ENCODE results near the gene CLIC3.
"Not testable (repeated sequence)": the region's sequence is repeated elsewhere in the genome, so short reads cannot be mapped to it uniquely, and the experiment has no call there.

CLIC3 gene

GRCh38 chr9:137037483-137037882, 41.1 kb upstream of the CLIC3 start:
- Histone ChIP-seq H3K36me3 (ENCODE audit: control insufficient read depth, insufficient read depth, low read length) (peaks cover 14% of the 10 kb centered on the region), H3K27ac (ENCODE audit: low read depth, low read length, severe bottlenecking) (no peak overlapping the region), H3K4me1 (ENCODE audit: control insufficient read depth, insufficient read depth, low read length, poor library complexity, severe bottlenecking) (no peaks in the 10 kb centered on the region), H3K4me3 (ENCODE audit: extremely low read depth, insufficient read depth, low read length, poor library complexity, severe bottlenecking) (no peak overlapping the region), H3K9me3 (ENCODE audit: control insufficient read depth, low read length) (no peaks in the 10 kb centered on the region)
- WGBS, 2 experiments (ENCODE audit: insufficient coverage in 2 of 2) = 92 to 96% methylated on average over 5 to 8 of the region's 10 CpGs

- Histone ChIP-seq H3K4me1 (ENCODE audit: control insufficient read depth, insufficient read depth, low read length, poor library complexity, severe bottlenecking) (no peaks in the 10 kb centered on the region), H3K4me3 (ENCODE audit: extremely low read depth, insufficient read depth, low read length, poor library complexity, severe bottlenecking) (no peak overlapping the region), H3K9me3 (ENCODE audit: control insufficient read depth, low read length) (no peaks in the 10 kb centered on the region), H3K27ac (ENCODE audit: low read depth, low read length, severe bottlenecking) (no peak overlapping the region), H3K36me3 (ENCODE audit: control insufficient read depth, insufficient read depth, low read length) (peaks cover 14% of the 10 kb centered on the region)
- WGBS, 2 experiments (ENCODE audit: insufficient coverage in 2 of 2) = 89 to 92% methylated on average over 8 of the region's 13 CpGs
These were observed 40.7 kb upstream of the CLIC3 start for GRCh38 chr9:137037035-137037434.

- Histone ChIP-seq H3K4me3 (ENCODE audit: extremely low read depth, insufficient read depth, low read length, poor library complexity, severe bottlenecking) (no peak overlapping the region), H3K27ac (ENCODE audit: low read depth, low read length, severe bottlenecking) (no peak overlapping the region), H3K36me3 (ENCODE audit: control insufficient read depth, insufficient read depth, low read length) (peaks cover 14% of the 10 kb centered on the region), H3K9me3 (ENCODE audit: control insufficient read depth, low read length) (no peaks in the 10 kb centered on the region), H3K4me1 (ENCODE audit: control insufficient read depth, insufficient read depth, low read length, poor library complexity, severe bottlenecking) (no peaks in the 10 kb centered on the region)
- 78 to 79% methylated on average over 7 to 8 of the region's 8 CpGs for WGBS, 2 experiments (ENCODE audit: insufficient coverage in 2 of 2)
These were observed 39.6 kb upstream of the CLIC3 start for GRCh38 chr9:137035937-137036336.

- Histone ChIP-seq H3K9me3 (ENCODE audit: control insufficient read depth, low read length) (no peaks in the 10 kb centered on the region), H3K36me3 (ENCODE audit: control insufficient read depth, insufficient read depth, low read length) (peaks cover 14% of the 10 kb centered on the region), H3K27ac (ENCODE audit: low read depth, low read length, severe bottlenecking) (no peak overlapping the region), H3K4me1 (ENCODE audit: control insufficient read depth, insufficient read depth, low read length, poor library complexity, severe bottlenecking) (no peaks in the 10 kb centered on the region), H3K4me3 (ENCODE audit: extremely low read depth, insufficient read depth, low read length, poor library complexity, severe bottlenecking) (no peak overlapping the region)
- WGBS, 2 experiments (ENCODE audit: insufficient coverage in 2 of 2) = 37 to 52% methylated on average over 4 to 6 of the region's 9 CpGs
These were observed 39.1 kb upstream of the CLIC3 start for GRCh38 chr9:137035507-137035834.

- H3K36me3 ChIP-seq (ENCODE audit: control insufficient read depth, insufficient read depth, low read length) = peaks cover 14% of the 10 kb centered on the region
- H3K9me3 ChIP-seq (ENCODE audit: control insufficient read depth, low read length) = no peaks in the 10 kb centered on the region
- WGBS, 2 experiments (ENCODE audit: insufficient coverage in 2 of 2) = 22 to 33% methylated on average over 13 to 20 of the region's 24 CpGs
- H3K4me1 ChIP-seq (ENCODE audit: control insufficient read depth, insufficient read depth, low read length, poor library complexity, severe bottlenecking) = no peaks in the 10 kb centered on the region
- H3K4me3 ChIP-seq (ENCODE audit: extremely low read depth, insufficient read depth, low read length, poor library complexity, severe bottlenecking) = no peak overlapping the region
- no peak overlapping the region for H3K27ac ChIP-seq (ENCODE audit: low read depth, low read length, severe bottlenecking)
These were observed 38.5 kb upstream of the CLIC3 start for GRCh38 chr9:137034709-137035506.

- Histone ChIP-seq H3K9me3 (ENCODE audit: control insufficient read depth, low read length) (no peaks in the 10 kb centered on the region), H3K4me3 (ENCODE audit: extremely low read depth, insufficient read depth, low read length, poor library complexity, severe bottlenecking) (no peak overlapping the region), H3K36me3 (ENCODE audit: control insufficient read depth, insufficient read depth, low read length) (peaks cover 7% of the 10 kb centered on the region), H3K4me1 (ENCODE audit: control insufficient read depth, insufficient read depth, low read length, poor library complexity, severe bottlenecking) (no peaks in the 10 kb centered on the region), H3K27ac (ENCODE audit: low read depth, low read length, severe bottlenecking) (no peak overlapping the region)
- 76 to 84% methylated on average over 7 to 10 of the region's 15 CpGs for WGBS, 2 experiments (ENCODE audit: insufficient coverage in 2 of 2)
These were observed 37.8 kb upstream of the CLIC3 start for GRCh38 chr9:137034039-137034708.

GRCh38 chr9:137033481-137033880, 37.1 kb upstream of the CLIC3 start:
- not testable (repeated sequence) for H3K27ac ChIP-seq (ENCODE audit: low read depth, low read length, severe bottlenecking); H3K9me3 ChIP-seq (ENCODE audit: control insufficient read depth, low read length); H3K36me3 ChIP-seq (ENCODE audit: control insufficient read depth, insufficient read depth, low read length); H3K4me3 ChIP-seq (ENCODE audit: extremely low read depth, insufficient read depth, low read length, poor library complexity, severe bottlenecking); H3K4me1 ChIP-seq (ENCODE audit: control insufficient read depth, insufficient read depth, low read length, poor library complexity, severe bottlenecking)
- 100% methylated on average over 1 to 3 of the region's 5 CpGs for WGBS, 2 experiments (ENCODE audit: insufficient coverage in 2 of 2)

- Histone ChIP-seq H3K4me1 (ENCODE audit: control insufficient read depth, insufficient read depth, low read length, poor library complexity, severe bottlenecking) (no peaks in the 10 kb centered on the region), H3K9me3 (ENCODE audit: control insufficient read depth, low read length) (no peaks in the 10 kb centered on the region), H3K36me3 (ENCODE audit: control insufficient read depth, insufficient read depth, low read length) (no peaks in the 10 kb centered on the region), H3K27ac (ENCODE audit: low read depth, low read length, severe bottlenecking) (no peak overlapping the region), H3K4me3 (ENCODE audit: extremely low read depth, insufficient read depth, low read length, poor library complexity, severe bottlenecking) (no peak overlapping the region)
- WGBS, 2 experiments (ENCODE audit: insufficient coverage in 2 of 2) = 88% methylated on average over 8 to 9 of the region's 10 CpGs
These were observed 36.5 kb upstream of the CLIC3 start for GRCh38 chr9:137032858-137033257.

- Histone ChIP-seq H3K4me1 (ENCODE audit: control insufficient read depth, insufficient read depth, low read length, poor library complexity, severe bottlenecking) (no peaks in the 10 kb centered on the region), H3K36me3 (ENCODE audit: control insufficient read depth, insufficient read depth, low read length) (no peaks in the 10 kb centered on the region), H3K9me3 (ENCODE audit: control insufficient read depth, low read length) (no peaks in the 10 kb centered on the region), H3K4me3 (ENCODE audit: extremely low read depth, insufficient read depth, low read length, poor library complexity, severe bottlenecking) (no peak within 1 kb of the TSS), H3K27ac (ENCODE audit: low read depth, low read length, severe bottlenecking) (no peak within 1 kb of the TSS)
- 76 to 79% methylated on average over 13 to 14 of the region's 16 CpGs for WGBS, 2 experiments (ENCODE audit: insufficient coverage in 2 of 2)
These were observed 35.7 kb upstream of the CLIC3 start, which contains the start of gene FUT7 for GRCh38 chr9:137031904-137032640. Gene FUT7 (minus strand): TSS chr9:137032088. CDS start chr9:137031991, 97 bp downstream.

- Histone ChIP-seq H3K36me3 (ENCODE audit: control insufficient read depth, insufficient read depth, low read length) (no peaks in the 10 kb centered on the region), H3K4me1 (ENCODE audit: control insufficient read depth, insufficient read depth, low read length, poor library complexity, severe bottlenecking) (no peaks in the 10 kb centered on the region), H3K27ac (ENCODE audit: low read depth, low read length, severe bottlenecking) (no peak overlapping the region), H3K9me3 (ENCODE audit: control insufficient read depth, low read length) (no peaks in the 10 kb centered on the region), H3K4me3 (ENCODE audit: extremely low read depth, insufficient read depth, low read length, poor library complexity, severe bottlenecking) (no peak overlapping the region)
- 95 to 96% methylated on average over 51 to 62 of the region's 65 CpGs for WGBS, 2 experiments (ENCODE audit: insufficient coverage in 2 of 2)
These were observed 34.5 kb upstream of the CLIC3 start for GRCh38 chr9:137030538-137031527.
